ENCODE measurements around the gene ATXN2L.

GRCh38 chr16:28846080-28846932 is 23.5 kb downstream of the ATXN2L start, which contains the start of gene TUFM:
- TF ChIP-seq CTCF (conservative IDR thresholded peaks at IDR 0.05; ENCODE audit: low read length) (peak; percentile 77), EZH2phosphoT487 (IDR thresholded peaks at IDR 0.05; ENCODE audit: borderline replicate concordance, low read depth, low read length) (no peak)
